GM19035 (cell line): ENCODE data around the gene MSX2.

ENCODE experiments used
- ATAC-seq: cut with Tn5 transposase; IDR thresholded peaks from one replicate; pipeline ENCODE4 v1.9.1; 2021; ENCODE audit not compliant: unreplicated experiment

Gene MSX2

DNA sequence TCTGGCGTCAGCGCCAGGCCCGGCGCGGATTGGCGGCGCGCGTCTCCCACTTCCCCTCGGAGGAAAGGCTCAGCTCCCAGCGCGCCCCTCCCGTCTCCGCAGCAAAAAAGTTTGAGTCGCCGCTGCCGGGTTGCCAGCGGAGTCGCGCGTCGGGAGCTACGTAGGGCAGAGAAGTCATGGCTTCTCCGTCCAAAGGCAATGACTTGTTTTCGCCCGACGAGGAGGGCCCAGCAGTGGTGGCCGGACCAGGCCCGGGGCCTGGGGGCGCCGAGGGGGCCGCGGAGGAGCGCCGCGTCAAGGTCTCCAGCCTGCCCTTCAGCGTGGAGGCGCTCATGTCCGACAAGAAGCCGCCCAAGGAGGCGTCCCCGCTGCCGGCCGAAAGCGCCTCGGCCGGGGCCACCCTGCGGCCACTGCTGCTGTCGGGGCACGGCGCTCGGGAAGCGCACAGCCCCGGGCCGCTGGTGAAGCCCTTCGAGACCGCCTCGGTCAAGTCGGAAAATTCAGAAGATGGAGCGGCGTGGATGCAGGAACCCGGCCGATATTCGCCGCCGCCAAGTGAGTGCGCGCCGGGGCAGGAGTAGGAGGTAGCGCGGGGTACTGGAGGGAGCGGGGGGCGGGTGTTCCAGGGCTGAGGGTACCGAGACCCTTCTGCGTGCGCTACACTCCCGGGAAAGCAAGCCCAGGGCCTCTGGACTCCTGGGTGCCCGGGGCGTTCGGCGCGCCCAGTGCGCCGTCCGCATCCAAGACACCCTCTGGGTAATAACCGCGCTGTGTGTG, at the start of gene MSX2:
Gene MSX2 (plus strand): TSS at position 99 of the 777 bp plus-strand sequence. CDS start 78 bp downstream, at position 177.
- no peak for ATAC-seq

DNA sequence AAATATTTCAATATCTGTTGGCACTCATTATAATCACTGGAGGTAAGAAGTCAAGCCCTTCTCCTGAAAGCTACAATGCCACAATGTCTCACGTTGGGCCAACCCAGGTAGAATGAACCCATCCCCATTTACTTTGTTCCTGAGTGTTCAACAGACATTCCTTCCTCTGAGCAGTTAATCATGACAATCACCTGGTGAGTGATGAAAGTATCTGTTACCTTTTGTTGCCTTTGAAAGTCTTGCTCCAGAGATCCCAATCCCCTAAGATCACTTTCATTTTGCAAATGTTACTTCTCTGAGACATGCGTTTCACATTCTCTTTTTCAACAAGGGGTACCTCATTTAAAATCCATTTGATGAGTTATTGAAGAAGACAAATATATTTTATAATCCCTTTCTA, 49.3 kb upstream of the MSX2 start:
- ATAC-seq = no peak

- no peak for ATAC-seq
Observed at GRCh38 chr5:174675916-174676315, 48.5 kb upstream of the MSX2 start.

- no peak for ATAC-seq
Observed at GRCh38 chr5:174678107-174678506, 46.3 kb upstream of the MSX2 start.

GRCh38 chr5:174680901-174681565, 43.3 kb upstream of the MSX2 start:
- no peak for ATAC-seq

GRCh38 chr5:174687503-174687902, 36.9 kb upstream of the MSX2 start:
- ATAC-seq = no peak

DNA sequence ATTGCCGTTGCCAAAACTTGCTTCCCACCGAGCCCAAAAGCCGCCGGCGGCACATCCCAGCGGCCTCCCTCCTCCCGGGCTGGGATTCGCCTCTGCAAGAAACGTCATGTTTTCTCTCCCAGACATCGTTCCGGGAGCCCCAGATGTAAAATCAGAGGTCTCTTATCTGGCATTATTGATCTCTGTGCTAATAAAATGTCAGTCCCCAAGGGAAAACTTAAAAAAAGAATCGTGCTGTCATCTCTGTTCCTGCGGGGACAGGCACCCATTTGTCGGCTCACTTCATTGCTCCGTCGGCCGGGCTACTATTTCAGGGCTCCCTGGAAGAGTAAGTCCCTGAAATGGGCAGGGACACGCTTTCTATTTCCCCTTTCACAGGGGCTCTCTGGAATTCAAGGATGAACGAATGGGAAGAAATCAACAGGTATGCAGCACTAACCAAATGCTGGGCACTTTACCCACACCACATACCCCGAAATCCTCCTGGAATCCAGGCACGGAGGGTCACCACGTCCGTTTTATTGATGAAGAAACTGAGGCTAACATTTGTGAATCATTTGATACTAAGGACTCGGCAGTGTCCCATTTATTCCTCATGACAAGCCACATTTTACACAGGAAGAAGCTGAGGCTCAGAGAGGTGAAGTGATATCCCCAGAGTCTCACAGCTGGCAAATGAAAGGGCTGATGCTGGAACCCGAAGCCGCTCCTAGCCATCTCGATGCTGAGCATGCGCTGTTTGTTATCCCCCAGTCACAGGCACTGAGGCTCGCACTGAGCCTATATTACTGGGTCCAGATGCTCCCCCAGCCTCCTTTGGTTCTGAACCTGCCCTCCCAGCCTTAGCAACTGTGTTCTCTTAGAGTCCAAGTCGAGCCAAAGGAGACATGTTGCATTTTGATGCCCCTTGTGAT, 35.7 kb upstream of the MSX2 start:
- no peak for ATAC-seq

GRCh38 chr5:174690271-174690670, 34.1 kb upstream of the MSX2 start:
- no peak for ATAC-seq

- no peak for ATAC-seq
Observed at GRCh38 chr5:174692381-174692780, 32.0 kb upstream of the MSX2 start.

DNA sequence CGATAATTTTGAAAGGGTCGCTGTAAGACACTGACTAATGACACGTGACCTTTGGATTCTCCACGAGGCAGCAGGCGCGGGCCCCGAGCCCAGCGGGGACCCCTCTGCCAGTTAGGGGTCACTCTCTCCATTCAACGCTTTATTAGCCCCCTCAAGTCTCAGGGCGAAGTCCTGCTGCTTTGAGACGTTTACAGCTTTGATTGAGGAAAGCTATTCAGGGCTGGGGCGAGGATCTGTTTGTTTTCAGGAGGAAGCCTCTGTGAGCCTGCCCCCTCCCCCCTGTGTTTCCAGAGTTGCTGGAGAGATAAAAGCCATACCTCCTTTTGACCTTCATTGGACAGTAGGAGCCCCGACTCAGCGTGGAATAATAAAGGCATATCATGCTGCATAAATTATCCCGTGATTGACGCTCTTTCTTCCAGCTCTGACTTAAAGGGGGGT, 31.4 kb upstream of the MSX2 start:
- no peak for ATAC-seq

GRCh38 chr5:174693697-174694385, 30.5 kb upstream of the MSX2 start:
- no peak for ATAC-seq

DNA sequence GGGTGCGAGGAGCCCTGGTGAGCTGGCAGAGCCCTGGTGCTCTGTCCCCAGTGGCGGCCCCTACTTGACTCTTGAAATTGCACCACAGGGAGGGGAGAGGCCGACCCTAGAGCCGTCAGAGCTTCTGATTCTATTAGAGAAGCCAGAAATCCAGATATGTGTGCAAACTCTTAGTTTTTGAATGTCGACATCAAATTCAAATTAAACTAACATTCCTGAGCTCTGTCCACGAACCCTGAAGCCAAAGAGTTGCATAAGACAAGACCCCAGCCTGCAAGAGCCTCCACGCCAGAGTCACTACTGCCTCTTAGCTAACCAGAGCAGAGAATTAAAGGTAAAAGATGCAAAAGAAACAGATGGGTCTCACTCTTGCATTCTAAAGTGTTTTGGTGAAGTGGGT, 29.8 kb upstream of the MSX2 start:
- no peak for ATAC-seq

DNA sequence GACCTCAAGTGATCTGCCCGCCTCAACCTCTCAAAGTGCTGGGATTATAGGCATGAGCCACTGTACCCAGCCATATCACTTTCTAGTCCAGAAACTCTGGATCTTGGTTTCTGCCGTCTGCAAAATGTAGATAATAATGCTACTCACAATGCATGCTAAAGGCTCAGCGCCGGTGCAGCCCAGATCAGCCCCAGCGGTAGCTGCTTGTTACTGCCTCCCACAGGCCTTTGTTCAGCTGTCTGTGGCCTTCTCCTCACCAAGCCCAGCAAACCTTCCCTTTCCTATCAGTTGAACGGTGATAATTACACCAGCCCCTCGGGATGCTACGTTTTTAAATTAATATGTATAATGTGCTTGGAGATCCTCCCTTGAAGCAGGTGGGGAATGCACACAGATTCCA, 26.2 kb upstream of the MSX2 start:
- ATAC-seq = no peak

- ATAC-seq = no peak
Observed at GRCh38 chr5:174699131-174699530, 25.3 kb upstream of the MSX2 start.

DNA sequence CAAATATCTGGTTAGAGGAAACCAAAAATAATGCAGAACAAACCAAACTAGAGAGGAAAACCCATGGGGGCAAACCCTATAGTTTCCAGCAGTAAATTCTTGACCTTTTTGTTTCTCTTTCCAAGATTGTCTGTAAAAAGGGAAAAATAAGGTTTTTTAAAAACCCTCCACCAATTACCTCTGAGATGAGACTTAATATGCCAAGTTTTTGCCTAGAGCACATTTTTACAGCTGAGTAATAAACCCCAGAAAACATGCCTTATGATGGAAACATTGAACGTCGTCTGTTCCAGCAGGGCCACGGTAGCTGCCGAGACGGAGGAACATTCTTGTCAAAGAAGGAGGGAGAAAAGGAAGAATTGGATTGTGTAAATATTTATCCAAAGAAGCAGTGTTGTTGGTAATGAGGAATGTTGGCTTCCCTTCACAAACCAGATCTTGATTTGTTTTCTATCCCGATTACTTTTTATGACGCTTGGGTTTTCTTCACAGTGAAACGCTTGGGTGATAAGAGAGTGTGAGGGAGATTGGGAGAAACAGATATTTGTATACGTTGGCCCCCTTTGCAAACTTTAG, 17.3 kb upstream of the MSX2 start:
- no peak for ATAC-seq

DNA sequence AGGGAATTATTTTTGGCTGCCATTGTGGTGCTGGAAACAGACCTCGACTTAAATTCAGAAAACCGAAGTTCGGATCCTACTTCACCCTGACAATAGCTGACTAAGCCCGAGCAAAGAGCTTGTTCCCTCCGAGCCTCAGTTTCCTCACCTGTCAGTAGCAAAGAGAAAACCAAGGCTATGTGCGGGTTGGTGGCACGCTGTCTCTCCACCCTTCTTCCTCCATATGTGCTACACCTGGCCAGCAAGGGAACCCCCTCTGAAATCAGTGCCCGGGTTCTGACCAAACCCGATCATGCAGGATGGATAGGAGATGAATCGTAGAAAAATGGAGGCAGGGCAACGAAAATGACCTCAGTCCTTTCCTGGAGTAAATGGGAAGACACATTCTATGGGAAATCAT, 16.7 kb upstream of the MSX2 start:
- no peak for ATAC-seq

DNA sequence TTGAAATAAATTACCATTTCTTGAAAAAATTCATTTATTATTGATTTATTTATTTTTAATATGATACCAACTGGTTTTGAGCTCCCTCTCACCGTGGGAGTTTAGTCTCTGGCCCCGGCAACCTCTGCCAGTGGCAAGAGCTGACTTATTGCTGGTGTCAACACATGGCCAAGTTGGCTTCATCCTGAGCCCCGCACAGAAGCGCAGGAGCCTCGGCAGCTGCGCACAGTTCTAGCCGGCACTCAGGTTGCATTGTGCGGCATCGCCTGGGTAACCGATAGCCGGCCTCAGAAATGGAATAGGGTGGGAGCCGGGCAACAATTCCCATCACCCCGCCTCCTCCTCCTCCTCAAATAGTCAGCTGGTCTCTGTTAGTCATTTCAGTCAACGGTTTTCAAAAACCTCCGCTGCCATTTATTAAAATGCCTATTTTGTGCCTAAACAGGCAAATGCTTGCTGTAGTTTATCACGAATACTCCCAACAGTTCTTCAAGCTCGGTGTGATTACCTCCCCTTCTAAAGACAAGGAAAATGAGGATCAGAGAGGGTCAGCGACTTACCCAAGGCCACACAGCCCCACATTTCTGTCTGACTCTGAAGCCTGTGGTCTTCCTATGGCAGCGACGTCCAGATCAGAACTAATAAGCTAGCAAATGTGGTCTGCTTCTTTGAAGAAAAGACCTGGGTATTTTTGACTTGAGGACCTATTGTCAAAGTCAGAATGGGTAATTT, 15.7 kb upstream of the MSX2 start:
- ATAC-seq = no peak

- no peak for ATAC-seq
Observed at GRCh38 chr5:174714751-174715150, 9.6 kb upstream of the MSX2 start.

DNA sequence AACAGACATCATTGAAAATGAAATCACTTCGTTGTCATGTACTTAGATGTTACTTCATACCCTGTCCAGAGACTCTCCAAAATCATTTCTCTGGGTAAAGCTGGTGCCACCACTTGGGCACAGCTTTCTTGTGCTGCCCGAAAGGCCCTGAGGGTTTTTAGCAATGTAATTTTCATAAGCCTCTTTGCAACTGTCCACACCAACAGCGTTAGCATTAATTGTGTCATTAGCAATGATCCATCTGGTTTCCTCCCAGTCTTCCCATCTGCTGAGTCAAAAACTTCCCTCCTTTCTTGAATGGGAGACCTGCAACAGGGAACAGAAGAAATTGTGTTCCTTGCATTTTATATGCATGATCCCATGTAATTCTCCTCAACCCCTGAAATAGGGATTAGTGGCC, 8.6 kb upstream of the MSX2 start:
- no peak for ATAC-seq
